HepG2 (cell line): Measurements from ENCODE around the gene CUL2. TPM values are rescaled to one million over a fixed set of nuclear protein-coding genes. Genes with fewer than 3 reads are reported as not detected.

Experiments
- ATAC-seq: fragments of 200-7000 bp; cut with Tn5 transposase; 3 replicates; pipeline ENCODE4 v1.9.1; 2020; ENCODE audit warnings: mild to moderate bottlenecking, moderate library complexity
- BruUV-seq: library from RNA; stranded (reverse); fragments of 400-500 nt; replicated peaks from 2 replicates; lab custom pipeline; 2021; lab: Mats Ljungman, UMichigan
- CTCF ChIA-PET: fragments of 300-600 bp; formaldehyde crosslinking; extraction: SDS; loops from one replicate; lab custom pipeline; 2021; ENCODE audit warnings: low total read pairs, inconsistent platforms, low intra/inter-chr PET ratio; lab: Yijun Ruan, JAX
- POLR2A ChIA-PET: fragments of 350-600 bp; sonication (Branson Sonifier 250); formaldehyde crosslinking; loops from one replicate; lab custom pipeline; 2020; ENCODE audit warnings: antibody characterized with exemption, inconsistent platforms; lab: Yijun Ruan, JAX
- DNase-seq: peaks from one replicate; pipeline ENCODE4 v3.0.0-alpha.2; 2015; ENCODE audit warnings: low spot score
- FAIRE-seq: peaks from 3 replicates; lab custom pipeline; 2011; peaks lifted over from hg19 to GRCh38; lab: Jason Lieb, UNC
- H2AFZ ChIP-seq: one replicate; pipeline ENCODE4 v1.6.1; 2011; ENCODE audit warnings: low read length, inconsistent platforms
- H3K27ac ChIP-seq: fragments of 300-600 bp; 3 replicates; pipeline ENCODE4 v1.8.0; 2011; ENCODE audit warnings: mixed run types, mild to moderate bottlenecking, mixed read lengths, low read length, inconsistent platforms; ENCODE audit not compliant: insufficient read depth; ENCODE audit errors: extremely low read length
- H3K27me3 ChIP-seq, 2 experiments: fragments of 200-600 bp in 1 of 2; 2 replicates in 1 of 2; 3 replicates in 1 of 2; pipeline versions ENCODE4 v1.6.0 to v1.8.0; 2011; ENCODE audit warnings: low read length in 2 of 2, mild to moderate bottlenecking in 2 of 2, moderate library complexity in 2 of 2, inconsistent platforms in 1 of 2; ENCODE audit not compliant: insufficient read depth in 2 of 2, control insufficient read depth in 1 of 2
- H3K36me3 ChIP-seq, 2 experiments: fragments of 200-600 bp in 1 of 2; replicated peaks in 1 of 2; 2 replicates in 1 of 2; 3 replicates in 1 of 2; pipeline versions ENCODE4 v1.5.1 to v1.8.0; 2011; ENCODE audit warnings: low read length in 2 of 2, inconsistent platforms in 1 of 2; ENCODE audit not compliant: insufficient read depth in 2 of 2, control insufficient read depth in 1 of 2
- H3K4me1 ChIP-seq: 2 replicates; pipeline ENCODE4 v1.5.1; 2012; ENCODE audit warnings: low read length, inconsistent platforms; ENCODE audit not compliant: insufficient read depth
- H3K4me2 ChIP-seq: 2 replicates; pipeline ENCODE4 v1.6.0; 2011; ENCODE audit warnings: low read depth, low read length, inconsistent platforms
- H3K4me3 ChIP-seq, 3 experiments: fragments of 200-600 bp in 1 of 3; sonication (generic), shearing (Covaris generic) in 1 of 3; replicated peaks in 1 of 3; 2 replicates each; pipeline ENCODE4 v1.5.1; 2011 to 2016; ENCODE audit warnings: low read length in 3 of 3, inconsistent platforms in 2 of 3, low read depth in 2 of 3, mild to moderate bottlenecking in 2 of 3, control low read depth in 1 of 3, mixed read lengths in 1 of 3; ENCODE audit not compliant: insufficient read depth in 1 of 3
- H3K79me2 ChIP-seq: one replicate; pipeline ENCODE4 v1.6.1; 2011; ENCODE audit warnings: low read length, inconsistent platforms; ENCODE audit not compliant: insufficient read depth
- H3K9ac ChIP-seq: 2 replicates; pipeline ENCODE4 v1.6.0; 2011; ENCODE audit warnings: mild to moderate bottlenecking, low read depth, low read length, inconsistent platforms; ENCODE audit not compliant: insufficient read depth
- H3K9me3 ChIP-seq: 2 replicates; pipeline ENCODE4 v1.5.1; 2012; ENCODE audit warnings: mild to moderate bottlenecking, low read length
- H4K20me1 ChIP-seq: 2 replicates; pipeline ENCODE4 v1.6.0; 2011; ENCODE audit warnings: inconsistent platforms, mild to moderate bottlenecking, low read length, moderate library complexity; ENCODE audit not compliant: insufficient read depth
- IKZF1 ChIP-seq: fragments of 450-650 bp; IDR thresholded peaks from 2 replicates; pipeline ENCODE4 v1.7.1; 2016
- SRSF9 ChIP-seq: fragments of 200-400 bp; formaldehyde crosslinking; IDR thresholded peaks from 2 replicates; pipeline ENCODE4 v1.6.1; 2018; ENCODE audit warnings: borderline replicate concordance, mild to moderate bottlenecking, low read depth, low read length; ENCODE audit not compliant: insufficient read depth, poor library complexity, severe bottlenecking
- XRCC5 ChIP-seq: fragments of 200-400 bp; formaldehyde crosslinking; optimal IDR thresholded peaks from 2 replicates; pipeline ENCODE3; 2017; ENCODE audit warnings: mild to moderate bottlenecking, low read length
- ZNF282 ChIP-seq: fragments of 450-650 bp; IDR thresholded peaks from 2 replicates; pipeline ENCODE4 v1.6.1; 2018; ENCODE audit not compliant: partially characterized antibody
- ZNF343 ChIP-seq: sonication (generic); formaldehyde crosslinking; IDR thresholded peaks from 2 replicates; pipeline ENCODE4 v1.4.0; 2020; ENCODE audit warnings: mild to moderate bottlenecking, missing genetic modification reagents
- ZNF430 ChIP-seq: sonication (generic); formaldehyde crosslinking; IDR thresholded peaks from 2 replicates; pipeline ENCODE4 v1.9.0; 2021; ENCODE audit warnings: mild to moderate bottlenecking, missing genetic modification reagents
- WGBS: methylation state at CpG from one replicate; pipeline ENCODE4 v1.1.6; 2017; ENCODE audit warnings: low lambda C conversion rate; 5-methylcytosine and 5-hydroxymethylcytosine counted together
- in situ Hi-C: cut with HindIII; loops from 2 replicates; pipeline ENCODE4 v1.10.0; 2017; ENCODE audit warnings: low pct_unique_long_range_greater_than_20kb; ENCODE audit not compliant: extremely low pct_ligation_motif_present
- intact Hi-C: fragments of 100-400 bp; cut with micrococcal nuclease; formaldehyde crosslinking; loops from one replicate; pipeline ENCODE4 v1.10.0; 2022; ENCODE audit not compliant: unreplicated experiment
- polyA plus RNA-seq, 8 experiments: library from polyadenylated mRNA; depleted of rRNA in 3 of 8; stranded (reverse) in 7 of 8; unstranded in 1 of 8; fragments of >200 nt; fragmentation: Illumina TruSeq in 4 of 8; extraction: Trizol in 4 of 8; gene quantifications; 2 replicates each; pipeline versions ENCODE4 v1.2.1 to v1.2.3, GENCODE V29; 2011 to 2016; ENCODE audit warnings: low read depth in 4 of 8, missing spikeins in 1 of 8, mixed read lengths in 1 of 8; ENCODE audit not compliant: insufficient read depth in 1 of 8
- total RNA-seq, 5 experiments: library from RNA; depleted of rRNA; stranded (reverse); fragments of >200 nt; fragmentation: Illumina TruSeq; extraction: Trizol; gene quantifications; 2 replicates each; pipeline ENCODE4 v1.2.3, GENCODE V29; 2016; ENCODE audit warnings: low read depth in 1 of 5
- TF ChIP-seq, protein P1 (sequence below): sonication (generic); formaldehyde crosslinking; IDR thresholded peaks from 2 replicates; pipeline ENCODE4 v1.4.0; 2020; ENCODE audit warnings: mild to moderate bottlenecking, missing genetic modification reagents, borderline replicate concordance
- TF ChIP-seq, protein P2 (sequence below): sonication (generic); formaldehyde crosslinking; IDR thresholded peaks from 2 replicates; pipeline ENCODE4 v1.5.0; 2020; ENCODE audit warnings: missing genetic modification reagents
- TF ChIP-seq, protein P3 (sequence below): IDR thresholded peaks from 2 replicates; pipeline ENCODE4 v1.6.1; 2016; ENCODE audit warnings: control low read depth
- TF ChIP-seq, protein P4 (sequence below): sonication (generic); formaldehyde crosslinking; IDR thresholded peaks from 2 replicates; pipeline ENCODE4 v1.4.0; 2020; ENCODE audit warnings: missing genetic modification reagents

The CUL2 gene
- total and polyA plus RNA-seq, 2 of the 13 experiments (the other 11 are each of a cell fraction or from before 2014, with no cell fraction given): 9.6 to 33.1 TPM

DNA sequence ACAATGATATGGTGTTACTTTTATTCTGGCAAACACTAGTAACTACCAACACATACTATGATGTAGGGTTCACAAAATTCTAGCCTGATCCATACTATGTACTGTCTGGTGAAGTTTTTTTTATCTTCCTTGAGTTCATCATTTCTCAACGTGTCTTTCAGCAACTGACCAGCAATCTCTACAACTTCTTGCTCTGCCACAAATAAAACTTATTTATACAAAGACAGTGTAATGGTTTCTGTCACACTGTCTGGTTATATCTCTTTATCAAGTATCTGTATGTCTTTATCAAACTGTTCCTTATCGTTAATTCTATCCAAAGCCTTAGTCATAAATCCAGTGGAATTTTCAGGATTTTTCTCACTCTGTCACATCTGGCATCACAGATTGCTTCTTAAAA lies 69.7 kb downstream of the CUL2 start:
- CTCF ChIA-PET: no interaction called here

More for the DNA sequence above, 69.7 kb downstream of the CUL2 start:
- Histone ChIP-seq H3K9ac (no peak overlapping the region), H4K20me1 (no peaks in the 10 kb centered on the region), H2AFZ (no peak overlapping the region), H3K4me3 (no peak overlapping the region), H3K9me3 (no peaks in the 10 kb centered on the region), H3K79me2 (no peaks in the 10 kb centered on the region), H3K36me3 (peaks cover 0 to 29% of the 10 kb centered on the region in 2 experiments; a peak in 4 of 5 replicates), H3K27ac (no peak overlapping the region), H3K4me1 (no peaks in the 10 kb centered on the region), H3K4me2 (no peak overlapping the region), H3K27me3 (no peaks in the 10 kb centered on the region)
- in situ Hi-C loops: no loop called here
- BruUV-seq: no TSS peak
- POLR2A ChIA-PET: no interaction called here
- TF ChIP-seq, protein P1, sequence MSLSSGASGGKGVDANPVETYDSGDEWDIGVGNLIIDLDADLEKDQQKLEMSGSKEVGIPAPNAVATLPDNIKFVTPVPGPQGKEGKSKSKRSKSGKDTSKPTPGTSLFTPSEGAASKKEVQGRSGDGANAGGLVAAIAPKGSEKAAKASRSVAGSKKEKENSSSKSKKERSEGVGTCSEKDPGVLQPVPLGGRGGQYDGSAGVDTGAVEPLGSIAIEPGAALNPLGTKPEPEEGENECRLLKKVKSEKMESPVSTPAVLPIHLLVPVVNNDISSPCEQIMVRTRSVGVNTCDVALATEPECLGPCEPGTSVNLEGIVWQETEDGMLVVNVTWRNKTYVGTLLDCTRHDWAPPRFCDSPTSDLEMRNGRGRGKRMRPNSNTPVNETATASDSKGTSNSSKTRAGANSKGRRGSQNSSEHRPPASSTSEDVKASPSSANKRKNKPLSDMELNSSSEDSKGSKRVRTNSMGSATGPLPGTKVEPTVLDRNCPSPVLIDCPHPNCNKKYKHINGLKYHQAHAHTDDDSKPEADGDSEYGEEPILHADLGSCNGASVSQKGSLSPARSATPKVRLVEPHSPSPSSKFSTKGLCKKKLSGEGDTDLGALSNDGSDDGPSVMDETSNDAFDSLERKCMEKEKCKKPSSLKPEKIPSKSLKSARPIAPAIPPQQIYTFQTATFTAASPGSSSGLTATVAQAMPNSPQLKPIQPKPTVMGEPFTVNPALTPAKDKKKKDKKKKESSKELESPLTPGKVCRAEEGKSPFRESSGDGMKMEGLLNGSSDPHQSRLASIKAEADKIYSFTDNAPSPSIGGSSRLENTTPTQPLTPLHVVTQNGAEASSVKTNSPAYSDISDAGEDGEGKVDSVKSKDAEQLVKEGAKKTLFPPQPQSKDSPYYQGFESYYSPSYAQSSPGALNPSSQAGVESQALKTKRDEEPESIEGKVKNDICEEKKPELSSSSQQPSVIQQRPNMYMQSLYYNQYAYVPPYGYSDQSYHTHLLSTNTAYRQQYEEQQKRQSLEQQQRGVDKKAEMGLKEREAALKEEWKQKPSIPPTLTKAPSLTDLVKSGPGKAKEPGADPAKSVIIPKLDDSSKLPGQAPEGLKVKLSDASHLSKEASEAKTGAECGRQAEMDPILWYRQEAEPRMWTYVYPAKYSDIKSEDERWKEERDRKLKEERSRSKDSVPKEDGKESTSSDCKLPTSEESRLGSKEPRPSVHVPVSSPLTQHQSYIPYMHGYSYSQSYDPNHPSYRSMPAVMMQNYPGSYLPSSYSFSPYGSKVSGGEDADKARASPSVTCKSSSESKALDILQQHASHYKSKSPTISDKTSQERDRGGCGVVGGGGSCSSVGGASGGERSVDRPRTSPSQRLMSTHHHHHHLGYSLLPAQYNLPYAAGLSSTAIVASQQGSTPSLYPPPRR (CRISPR knock-in tag): no peak
- TF ChIP-seq ZNF430 (CRISPR knock-in tag): no peak
- no peak for TF ChIP-seq IKZF1
- TF ChIP-seq, protein P2, sequence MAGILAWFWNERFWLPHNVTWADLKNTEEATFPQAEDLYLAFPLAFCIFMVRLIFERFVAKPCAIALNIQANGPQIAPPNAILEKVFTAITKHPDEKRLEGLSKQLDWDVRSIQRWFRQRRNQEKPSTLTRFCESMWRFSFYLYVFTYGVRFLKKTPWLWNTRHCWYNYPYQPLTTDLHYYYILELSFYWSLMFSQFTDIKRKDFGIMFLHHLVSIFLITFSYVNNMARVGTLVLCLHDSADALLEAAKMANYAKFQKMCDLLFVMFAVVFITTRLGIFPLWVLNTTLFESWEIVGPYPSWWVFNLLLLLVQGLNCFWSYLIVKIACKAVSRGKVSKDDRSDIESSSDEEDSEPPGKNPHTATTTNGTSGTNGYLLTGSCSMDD (CRISPR knock-in tag): no peak
- no peak for TF ChIP-seq XRCC5
- TF ChIP-seq, protein P3, sequence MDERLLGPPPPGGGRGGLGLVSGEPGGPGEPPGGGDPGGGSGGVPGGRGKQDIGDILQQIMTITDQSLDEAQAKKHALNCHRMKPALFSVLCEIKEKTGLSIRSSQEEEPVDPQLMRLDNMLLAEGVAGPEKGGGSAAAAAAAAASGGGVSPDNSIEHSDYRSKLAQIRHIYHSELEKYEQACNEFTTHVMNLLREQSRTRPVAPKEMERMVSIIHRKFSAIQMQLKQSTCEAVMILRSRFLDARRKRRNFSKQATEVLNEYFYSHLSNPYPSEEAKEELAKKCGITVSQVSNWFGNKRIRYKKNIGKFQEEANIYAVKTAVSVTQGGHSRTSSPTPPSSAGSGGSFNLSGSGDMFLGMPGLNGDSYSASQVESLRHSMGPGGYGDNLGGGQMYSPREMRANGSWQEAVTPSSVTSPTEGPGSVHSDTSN (CRISPR knock-in tag): no peak
- no peak for TF ChIP-seq ZNF282
- TF ChIP-seq, protein P4, sequence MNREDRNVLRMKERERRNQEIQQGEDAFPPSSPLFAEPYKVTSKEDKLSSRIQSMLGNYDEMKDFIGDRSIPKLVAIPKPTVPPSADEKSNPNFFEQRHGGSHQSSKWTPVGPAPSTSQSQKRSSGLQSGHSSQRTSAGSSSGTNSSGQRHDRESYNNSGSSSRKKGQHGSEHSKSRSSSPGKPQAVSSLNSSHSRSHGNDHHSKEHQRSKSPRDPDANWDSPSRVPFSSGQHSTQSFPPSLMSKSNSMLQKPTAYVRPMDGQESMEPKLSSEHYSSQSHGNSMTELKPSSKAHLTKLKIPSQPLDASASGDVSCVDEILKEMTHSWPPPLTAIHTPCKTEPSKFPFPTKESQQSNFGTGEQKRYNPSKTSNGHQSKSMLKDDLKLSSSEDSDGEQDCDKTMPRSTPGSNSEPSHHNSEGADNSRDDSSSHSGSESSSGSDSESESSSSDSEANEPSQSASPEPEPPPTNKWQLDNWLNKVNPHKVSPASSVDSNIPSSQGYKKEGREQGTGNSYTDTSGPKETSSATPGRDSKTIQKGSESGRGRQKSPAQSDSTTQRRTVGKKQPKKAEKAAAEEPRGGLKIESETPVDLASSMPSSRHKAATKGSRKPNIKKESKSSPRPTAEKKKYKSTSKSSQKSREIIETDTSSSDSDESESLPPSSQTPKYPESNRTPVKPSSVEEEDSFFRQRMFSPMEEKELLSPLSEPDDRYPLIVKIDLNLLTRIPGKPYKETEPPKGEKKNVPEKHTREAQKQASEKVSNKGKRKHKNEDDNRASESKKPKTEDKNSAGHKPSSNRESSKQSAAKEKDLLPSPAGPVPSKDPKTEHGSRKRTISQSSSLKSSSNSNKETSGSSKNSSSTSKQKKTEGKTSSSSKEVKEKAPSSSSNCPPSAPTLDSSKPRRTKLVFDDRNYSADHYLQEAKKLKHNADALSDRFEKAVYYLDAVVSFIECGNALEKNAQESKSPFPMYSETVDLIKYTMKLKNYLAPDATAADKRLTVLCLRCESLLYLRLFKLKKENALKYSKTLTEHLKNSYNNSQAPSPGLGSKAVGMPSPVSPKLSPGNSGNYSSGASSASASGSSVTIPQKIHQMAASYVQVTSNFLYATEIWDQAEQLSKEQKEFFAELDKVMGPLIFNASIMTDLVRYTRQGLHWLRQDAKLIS: no peak
- TF ChIP-seq SRSF9: no peak
- no peak for TF ChIP-seq ZNF343
- DNase-seq (no peak), ATAC-seq (no peak), FAIRE-seq (no peak)
- intact Hi-C loops: no loop called here
- whole genome bisulfite sequencing: 93% methylated on average over 2 of the region's 2 CpGs
